ENCODE measurements around the gene HNF1B.

Gene HNF1B

GRCh38 chr17:37695726-37696125, 49.1 kb downstream of the HNF1B start:
- no peaks in the 10 kb centered on the region for H3K36me3 ChIP-seq (ENCODE audit: insufficient read depth)
- no peak overlapping the region for H3K4me2 ChIP-seq

GRCh38 chr17:37694734-37695133, 50.1 kb downstream of the HNF1B start:
- H3K27ac ChIP-seq = no peak overlapping the region
- H3K36me3 ChIP-seq (ENCODE audit: insufficient read depth) = no peaks in the 10 kb centered on the region
- H3K27me3 ChIP-seq (ENCODE audit: insufficient read depth, low read depth) = no peaks in the 10 kb centered on the region
- H3K9ac ChIP-seq = no peak overlapping the region
- H4K20me1 ChIP-seq (ENCODE audit: insufficient read depth) = no peaks in the 10 kb centered on the region
- no peak for TF ChIP-seq CTCF (conservative IDR thresholded peaks at IDR 0.05; ENCODE audit: low read depth, low read length)
- H3K4me3 ChIP-seq (IDR thresholded peaks at IDR 0.05; ENCODE audit: insufficient read depth, low read depth, low read length) = no peak overlapping the region
- H3K4me1 ChIP-seq (ENCODE audit: low read depth, poor library complexity, severe bottlenecking) = no peaks in the 10 kb centered on the region
- no peak overlapping the region for H2AFZ ChIP-seq (ENCODE audit: low read depth)
- no peaks in the 10 kb centered on the region for H3K79me2 ChIP-seq (ENCODE audit: insufficient read depth, low read depth)
- H3K4me2 ChIP-seq = no peak overlapping the region

More at GRCh38 chr17:37695726-37696125, 49.1 kb downstream of the HNF1B start:
- no peak overlapping the region for H3K9ac ChIP-seq
- H3K27ac ChIP-seq = no peak overlapping the region
- no peak overlapping the region for H3K4me3 ChIP-seq (IDR thresholded peaks at IDR 0.05; ENCODE audit: insufficient read depth, low read depth, low read length)
- no peak for TF ChIP-seq CTCF (conservative IDR thresholded peaks at IDR 0.05; ENCODE audit: low read depth, low read length)
- H2AFZ ChIP-seq (ENCODE audit: low read depth) = no peak overlapping the region
- H4K20me1 ChIP-seq (ENCODE audit: insufficient read depth) = no peaks in the 10 kb centered on the region
- H3K4me1 ChIP-seq (ENCODE audit: low read depth, poor library complexity, severe bottlenecking) = no peaks in the 10 kb centered on the region
- no peaks in the 10 kb centered on the region for H3K27me3 ChIP-seq (ENCODE audit: insufficient read depth, low read depth)
- H3K79me2 ChIP-seq (ENCODE audit: insufficient read depth, low read depth) = no peaks in the 10 kb centered on the region

GRCh38 chr17:37693328-37693727, 51.5 kb downstream of the HNF1B start:
- no peaks in the 10 kb centered on the region for H3K36me3 ChIP-seq (ENCODE audit: insufficient read depth)
- H3K27ac ChIP-seq = no peak overlapping the region
- H3K4me2 ChIP-seq = no peak overlapping the region
- TF ChIP-seq CTCF (conservative IDR thresholded peaks at IDR 0.05; ENCODE audit: low read depth, low read length) = no peak
- no peaks in the 10 kb centered on the region for H3K4me1 ChIP-seq (ENCODE audit: low read depth, poor library complexity, severe bottlenecking)
- no peak overlapping the region for H3K9ac ChIP-seq
- no peaks in the 10 kb centered on the region for H4K20me1 ChIP-seq (ENCODE audit: insufficient read depth)
- H3K79me2 ChIP-seq (ENCODE audit: insufficient read depth, low read depth) = no peaks in the 10 kb centered on the region
- H3K27me3 ChIP-seq (ENCODE audit: insufficient read depth, low read depth) = no peaks in the 10 kb centered on the region
- no peak overlapping the region for H3K4me3 ChIP-seq (IDR thresholded peaks at IDR 0.05; ENCODE audit: insufficient read depth, low read depth, low read length)
- no peak overlapping the region for H2AFZ ChIP-seq (ENCODE audit: low read depth)

GRCh38 chr17:37691807-37692206, 53.1 kb downstream of the HNF1B start:
- no peak overlapping the region for H3K4me2 ChIP-seq
- no peak for TF ChIP-seq CTCF (conservative IDR thresholded peaks at IDR 0.05; ENCODE audit: low read depth, low read length)
- no peak overlapping the region for H3K4me3 ChIP-seq (IDR thresholded peaks at IDR 0.05; ENCODE audit: insufficient read depth, low read depth, low read length)
- no peaks in the 10 kb centered on the region for H4K20me1 ChIP-seq (ENCODE audit: insufficient read depth)
- no peaks in the 10 kb centered on the region for H3K27me3 ChIP-seq (ENCODE audit: insufficient read depth, low read depth)
- H3K36me3 ChIP-seq (ENCODE audit: insufficient read depth) = no peaks in the 10 kb centered on the region
- no peak overlapping the region for H2AFZ ChIP-seq (ENCODE audit: low read depth)
- H3K79me2 ChIP-seq (ENCODE audit: insufficient read depth, low read depth) = no peaks in the 10 kb centered on the region
- no peak overlapping the region for H3K27ac ChIP-seq
- no peak overlapping the region for H3K9ac ChIP-seq
- H3K4me1 ChIP-seq (ENCODE audit: low read depth, poor library complexity, severe bottlenecking) = no peaks in the 10 kb centered on the region
